Measurements from ENCODE around the gene EPS15. TPM values are rescaled to one million over a fixed set of nuclear protein-coding genes. Genes with fewer than 3 reads are reported as not detected.
"Not testable (repeated sequence)": the region's sequence is repeated elsewhere in the genome, so short reads cannot be mapped to it uniquely, and the experiment has no call there.

Gene EPS15
- total RNA-seq, 3 donors from 2014 or later: 39.7 to 51.8 (median 51.4) TPM

DNA sequence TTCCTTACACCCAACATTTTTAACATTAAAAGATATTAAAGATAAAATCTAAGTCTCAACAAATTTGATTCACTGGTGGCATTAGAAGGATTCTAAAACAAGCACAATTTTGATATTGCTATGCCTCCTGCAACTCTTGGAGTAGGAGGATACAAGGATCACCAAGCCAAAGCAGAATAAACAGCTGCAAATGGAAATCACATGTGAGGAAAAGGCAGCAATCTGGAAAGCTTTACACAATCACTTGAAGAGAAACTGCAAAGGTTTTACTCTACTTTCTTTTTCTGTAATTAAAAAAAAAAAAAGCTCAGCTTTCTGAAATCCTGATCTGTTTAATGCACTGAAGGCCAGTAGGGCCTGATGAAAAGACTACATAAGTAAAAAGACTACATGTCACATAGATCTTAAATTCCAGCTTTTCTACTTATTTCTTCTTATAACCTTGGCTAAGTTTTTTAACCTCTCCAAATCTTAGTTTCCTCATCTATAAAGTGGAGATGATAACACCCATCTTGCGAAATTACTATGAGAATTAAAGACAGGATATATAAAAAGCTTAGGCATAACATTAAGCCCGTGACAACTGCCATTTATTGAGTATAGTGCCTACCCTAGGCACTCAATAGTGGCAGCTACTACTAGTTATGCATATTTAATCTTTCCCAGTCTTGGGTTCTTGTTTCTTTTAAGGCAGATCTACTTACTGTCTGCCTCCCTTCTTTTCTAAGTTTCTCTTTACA lies 73.5 kb downstream of the EPS15 start:
- Mint-ChIP-seq H3K4me3 (no peak overlapping the region), H3K27me3 (ENCODE audit: low read depth) (no peaks in the 10 kb centered on the region), H3K9me3 (no peaks in the 10 kb centered on the region), H3K36me3 (ENCODE audit: insufficient read depth) (peaks cover 50% of the 10 kb centered on the region), H3K4me1 (ENCODE audit: low read depth) (peaks cover 41% of the 10 kb centered on the region)
- no peak for DNase-seq
- ATAC-seq: no peak

DNA sequence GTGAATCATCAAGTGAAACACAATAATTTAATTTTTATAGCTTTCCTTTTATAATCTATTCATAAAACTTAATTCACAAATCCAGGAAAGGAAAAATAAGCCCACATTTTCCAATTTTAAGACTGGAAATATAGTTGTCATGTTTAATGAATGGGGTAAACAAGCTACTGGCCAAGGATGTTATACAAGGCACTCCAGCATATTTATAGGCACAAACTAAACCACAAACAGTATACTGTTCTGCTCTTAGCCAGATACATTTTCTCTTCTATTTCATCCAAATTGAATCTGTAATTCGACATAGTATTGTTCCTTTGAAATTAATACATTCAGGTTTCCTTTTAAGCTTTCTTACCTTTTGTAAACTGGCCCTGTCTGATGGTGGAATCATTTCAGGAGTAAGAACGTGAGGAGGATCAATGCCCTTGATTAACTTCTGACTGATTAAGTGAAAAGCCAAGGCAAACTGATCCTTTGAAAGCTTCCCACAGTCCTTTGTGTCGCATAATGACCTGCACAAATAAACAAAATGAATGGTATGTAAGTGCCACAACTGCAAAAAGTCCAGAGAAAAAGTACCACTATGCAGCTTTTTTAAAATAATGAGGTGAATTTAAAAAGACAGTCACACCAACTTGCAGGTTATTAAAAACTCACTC lies 74.4 kb downstream of the EPS15 start:
- H3K4me1 Mint-ChIP-seq (ENCODE audit: low read depth): peaks cover 41% of the 10 kb centered on the region
- no peak for ATAC-seq

DNA sequence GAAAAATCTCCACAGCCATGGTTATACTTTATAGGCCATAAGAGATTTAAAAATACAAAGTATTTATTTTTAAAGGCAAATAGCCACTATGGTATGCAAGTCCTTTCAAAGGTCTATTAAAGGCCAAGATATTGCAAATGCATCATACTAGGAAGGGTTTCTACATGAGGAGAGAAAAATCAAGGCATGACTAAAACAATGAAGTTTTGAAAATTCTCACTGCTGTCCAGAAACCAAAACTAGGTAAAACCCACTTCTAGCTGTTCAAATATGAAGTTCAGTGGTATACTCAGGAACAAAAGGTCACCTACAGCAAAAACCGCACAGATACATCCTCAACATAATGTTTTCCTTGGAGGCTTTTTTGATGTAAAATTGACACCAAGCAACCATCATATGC lies 75.0 kb downstream of the EPS15 start:
- no peak overlapping the region for H3K4me3 Mint-ChIP-seq
- H3K9me3 Mint-ChIP-seq: no peaks in the 10 kb centered on the region
- peak in 1 of 2 donors; percentile 25 for ATAC-seq
- H3K27me3 Mint-ChIP-seq (ENCODE audit: low read depth): no peaks in the 10 kb centered on the region
- no peak for DNase-seq
- peaks cover 42% of the 10 kb centered on the region for H3K4me1 Mint-ChIP-seq (ENCODE audit: low read depth)
- peaks cover 40% of the 10 kb centered on the region for H3K36me3 Mint-ChIP-seq (ENCODE audit: insufficient read depth)

More for the DNA sequence above, 74.4 kb downstream of the EPS15 start:
- Mint-ChIP-seq H3K4me3 (no peak overlapping the region), H3K9me3 (no peaks in the 10 kb centered on the region), H3K36me3 (ENCODE audit: insufficient read depth) (peaks cover 44% of the 10 kb centered on the region), H3K27me3 (ENCODE audit: low read depth) (no peaks in the 10 kb centered on the region)
- no peak for DNase-seq

DNA sequence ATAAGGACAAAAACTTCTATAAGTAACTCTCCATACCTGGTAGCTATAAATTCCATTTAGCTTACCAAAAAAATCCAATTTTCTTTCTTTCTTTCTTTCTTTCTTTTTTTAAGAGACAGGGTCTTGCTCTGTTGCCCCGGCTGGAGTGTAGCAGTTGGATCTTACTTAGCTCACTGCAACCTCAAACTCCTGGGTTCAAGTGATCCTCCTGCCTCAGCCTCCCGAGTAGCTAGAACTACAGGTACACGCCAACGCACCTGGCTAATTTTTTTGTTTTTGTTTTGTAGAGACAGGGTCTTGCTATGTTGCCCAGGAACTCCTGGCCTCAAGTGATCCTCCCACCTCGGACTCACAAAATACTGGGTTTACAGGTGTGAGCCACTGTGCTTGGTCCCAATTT lies 75.5 kb downstream of the EPS15 start:
- Mint-ChIP-seq H3K9me3 (no peaks in the 10 kb centered on the region), H3K4me3 (no peak overlapping the region), H3K4me1 (ENCODE audit: low read depth) (peaks cover 38% of the 10 kb centered on the region), H3K27me3 (ENCODE audit: low read depth) (no peaks in the 10 kb centered on the region), H3K36me3 (ENCODE audit: insufficient read depth) (peaks cover 41% of the 10 kb centered on the region)
- DNase-seq (no peak), ATAC-seq (no peak)

DNA sequence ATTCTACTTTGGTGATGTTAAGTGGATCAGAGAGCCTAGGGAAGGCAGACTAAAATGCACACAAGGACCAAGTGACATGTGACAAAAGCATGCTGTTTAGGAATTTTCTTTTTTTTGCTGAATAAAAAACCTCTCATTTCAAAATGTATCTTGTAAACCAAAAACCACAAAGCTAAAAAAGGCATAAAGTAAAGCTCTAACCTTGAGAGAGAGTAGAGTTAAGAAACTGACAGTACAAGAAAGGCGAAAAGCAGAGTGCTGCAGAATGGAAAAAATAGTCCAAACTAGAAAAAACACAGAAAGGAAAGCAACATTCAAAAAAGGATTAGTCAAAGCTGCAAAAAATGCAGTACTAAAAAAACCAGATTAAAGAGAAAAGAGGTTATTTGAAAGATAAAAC lies 76.5 kb downstream of the EPS15 start:
- ATAC-seq: no peak
- Mint-ChIP-seq H3K27me3 (ENCODE audit: low read depth) (no peaks in the 10 kb centered on the region), H3K9me3 (no peaks in the 10 kb centered on the region), H3K4me3 (no peak overlapping the region), H3K4me1 (ENCODE audit: low read depth) (peaks cover 35% of the 10 kb centered on the region), H3K36me3 (ENCODE audit: insufficient read depth) (peaks cover 40% of the 10 kb centered on the region)
- DNase-seq: no peak

DNA sequence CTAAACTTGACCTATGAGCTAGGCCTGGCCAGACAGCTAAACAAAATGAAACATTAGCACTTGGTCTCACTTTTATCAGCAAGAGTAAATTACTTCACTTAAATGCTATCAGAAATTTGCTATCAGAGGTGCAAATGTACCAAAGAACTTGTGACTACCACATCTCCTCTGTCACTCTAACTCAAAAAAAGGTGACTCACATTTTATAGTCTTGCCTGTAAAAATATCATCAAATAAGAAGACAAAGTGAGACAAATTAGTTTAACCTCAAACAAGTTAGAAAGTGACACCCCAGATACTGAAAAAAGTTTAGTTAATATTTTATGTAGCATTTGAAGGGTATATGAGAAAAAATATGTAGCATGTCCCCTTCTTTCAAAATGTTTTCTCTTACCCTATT lies 76.9 kb downstream of the EPS15 start:
- Mint-ChIP-seq H3K4me3 (no peak overlapping the region), H3K9me3 (no peaks in the 10 kb centered on the region), H3K36me3 (ENCODE audit: insufficient read depth) (peaks cover 36% of the 10 kb centered on the region), H3K4me1 (ENCODE audit: low read depth) (peaks cover 32% of the 10 kb centered on the region), H3K27me3 (ENCODE audit: low read depth) (no peaks in the 10 kb centered on the region)
- DNase-seq: no peak
- peak in 1 of 2 donors; percentile 18 for ATAC-seq

DNA sequence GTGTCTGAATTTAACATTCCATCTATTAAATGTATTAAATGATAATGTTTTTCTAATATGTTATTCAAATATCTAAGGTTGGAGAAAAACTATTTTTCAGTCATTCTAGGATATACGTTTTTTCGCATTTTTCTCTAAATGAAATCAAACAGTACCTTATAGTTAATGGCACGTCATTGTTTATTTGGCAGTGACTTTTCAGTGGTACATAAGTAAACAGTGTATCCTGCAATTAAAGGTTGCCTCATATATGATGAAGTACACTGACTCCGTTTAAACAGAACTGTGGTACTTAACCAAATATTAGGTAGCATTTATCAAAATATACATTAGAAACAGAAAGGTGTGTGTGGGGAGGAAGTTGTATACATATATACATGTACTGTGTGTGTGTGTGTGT lies 79.2 kb downstream of the EPS15 start:
- Mint-ChIP-seq H3K9me3 (no peaks in the 10 kb centered on the region), H3K4me1 (ENCODE audit: low read depth) (peaks cover 32% of the 10 kb centered on the region), H3K27me3 (ENCODE audit: low read depth) (no peaks in the 10 kb centered on the region), H3K4me3 (no peak overlapping the region), H3K36me3 (ENCODE audit: insufficient read depth) (peaks cover 38% of the 10 kb centered on the region)
- no peak for DNase-seq
- ATAC-seq: no peak

DNA sequence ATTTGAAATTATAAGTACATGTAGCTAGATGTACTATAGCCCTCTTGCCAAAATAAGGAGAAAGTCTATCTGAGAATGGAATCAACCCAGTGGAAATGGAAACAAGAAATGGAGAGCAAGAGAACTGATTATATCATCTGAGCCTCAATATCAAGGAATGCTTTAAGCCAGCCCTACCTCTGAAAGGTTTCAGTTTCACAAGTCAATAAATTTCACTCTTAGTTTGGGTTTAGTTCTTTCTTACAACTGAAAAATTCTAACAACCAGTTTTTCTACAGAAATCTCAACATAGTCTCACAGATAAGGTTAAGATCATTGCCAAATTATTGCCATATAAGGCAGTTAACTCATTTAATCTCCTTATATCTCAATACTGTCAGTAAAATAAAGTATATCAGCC lies 80.0 kb downstream of the EPS15 start:
- Mint-ChIP-seq H3K36me3 (ENCODE audit: insufficient read depth) (peaks cover 36% of the 10 kb centered on the region), H3K27me3 (ENCODE audit: low read depth) (no peaks in the 10 kb centered on the region), H3K4me3 (no peak overlapping the region), H3K9me3 (no peaks in the 10 kb centered on the region), H3K4me1 (ENCODE audit: low read depth) (peaks cover 33% of the 10 kb centered on the region)
- no peak for DNase-seq
- no peak for ATAC-seq

DNA sequence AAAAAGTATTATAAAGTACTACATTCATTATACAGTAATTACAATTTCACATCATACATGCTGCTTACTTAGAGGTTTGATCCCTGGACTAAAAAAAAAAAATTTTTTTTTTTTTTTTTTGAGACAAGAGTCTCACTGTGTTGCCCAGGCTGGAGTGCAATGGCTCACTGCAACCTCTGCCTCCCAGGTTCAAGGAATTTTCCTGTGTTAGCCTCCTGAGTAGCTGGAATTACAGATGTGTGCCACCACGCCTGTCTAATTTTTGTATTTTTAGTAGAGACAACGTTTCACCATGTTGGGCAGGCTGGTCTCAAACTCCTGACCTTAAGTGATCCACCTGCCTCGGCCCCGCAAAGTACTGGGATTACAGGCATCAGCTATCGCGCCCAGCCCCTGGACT lies 81.7 kb downstream of the EPS15 start:
- Mint-ChIP-seq H3K4me1 (ENCODE audit: low read depth) (peaks cover 33% of the 10 kb centered on the region), H3K36me3 (ENCODE audit: insufficient read depth) (peaks cover 32% of the 10 kb centered on the region)
- not testable (repeated sequence) for DNase-seq; ATAC-seq; H3K27me3 Mint-ChIP-seq (ENCODE audit: low read depth); H3K9me3 Mint-ChIP-seq; H3K4me3 Mint-ChIP-seq

DNA sequence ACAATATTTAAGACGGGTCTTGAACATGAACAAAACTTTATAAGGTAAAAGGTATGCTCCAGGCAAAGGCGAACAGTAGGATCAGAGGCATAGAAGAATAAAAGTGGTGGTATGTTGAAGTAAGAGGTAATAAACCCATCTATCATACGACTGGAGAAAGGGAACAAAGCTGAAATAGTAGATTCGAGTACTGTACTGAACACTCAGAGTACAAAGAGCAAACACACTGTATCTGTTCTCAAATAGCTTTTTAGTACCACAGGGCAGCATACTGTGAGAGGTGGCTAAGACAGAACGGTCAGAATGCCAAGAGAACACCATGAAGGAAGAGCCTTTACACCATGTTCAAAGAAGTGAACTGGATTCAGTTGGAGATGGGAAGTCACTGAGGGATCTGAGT lies 83.2 kb downstream of the EPS15 start:
- no peak for ATAC-seq
- Mint-ChIP-seq H3K9me3 (no peaks in the 10 kb centered on the region), H3K36me3 (ENCODE audit: insufficient read depth) (peaks cover 28% of the 10 kb centered on the region), H3K27me3 (ENCODE audit: low read depth) (no peaks in the 10 kb centered on the region), H3K4me1 (ENCODE audit: low read depth) (peaks cover 31% of the 10 kb centered on the region), H3K4me3 (no peak overlapping the region)
- DNase-seq: no peak

DNA sequence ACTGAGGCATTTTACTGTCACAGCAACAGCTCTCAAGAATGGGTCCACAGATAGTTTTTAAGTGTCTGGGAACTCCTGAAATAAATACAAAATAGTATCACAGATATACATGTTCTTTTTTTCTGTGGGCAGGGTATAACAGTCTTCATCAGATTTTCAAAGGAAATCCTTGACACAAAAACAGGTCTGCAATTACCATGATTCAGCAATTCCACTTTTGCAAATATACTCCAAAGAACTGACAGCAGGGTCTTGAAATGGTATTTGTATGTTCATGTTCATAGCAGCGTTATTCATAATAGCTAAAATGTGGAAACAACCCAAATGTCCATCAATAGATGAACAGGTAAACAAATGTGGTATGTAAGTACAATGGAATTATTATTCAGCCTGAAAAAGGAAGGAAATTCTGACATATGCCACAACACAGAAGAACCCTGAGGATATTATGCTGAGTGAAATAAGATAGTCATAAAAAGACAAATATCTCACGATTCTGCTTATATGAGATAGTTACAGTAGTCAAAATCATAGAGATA lies 85.0 kb downstream of the EPS15 start:
- H3K4me1 Mint-ChIP-seq (ENCODE audit: low read depth): peaks cover 34% of the 10 kb centered on the region
- H3K36me3 Mint-ChIP-seq (ENCODE audit: insufficient read depth): peaks cover 26% of the 10 kb centered on the region
- H3K9me3 Mint-ChIP-seq: no peaks in the 10 kb centered on the region
- DNase-seq (no peak), ATAC-seq (no peak)
- H3K27me3 Mint-ChIP-seq (ENCODE audit: low read depth): no peaks in the 10 kb centered on the region
- no peak overlapping the region for H3K4me3 Mint-ChIP-seq

DNA sequence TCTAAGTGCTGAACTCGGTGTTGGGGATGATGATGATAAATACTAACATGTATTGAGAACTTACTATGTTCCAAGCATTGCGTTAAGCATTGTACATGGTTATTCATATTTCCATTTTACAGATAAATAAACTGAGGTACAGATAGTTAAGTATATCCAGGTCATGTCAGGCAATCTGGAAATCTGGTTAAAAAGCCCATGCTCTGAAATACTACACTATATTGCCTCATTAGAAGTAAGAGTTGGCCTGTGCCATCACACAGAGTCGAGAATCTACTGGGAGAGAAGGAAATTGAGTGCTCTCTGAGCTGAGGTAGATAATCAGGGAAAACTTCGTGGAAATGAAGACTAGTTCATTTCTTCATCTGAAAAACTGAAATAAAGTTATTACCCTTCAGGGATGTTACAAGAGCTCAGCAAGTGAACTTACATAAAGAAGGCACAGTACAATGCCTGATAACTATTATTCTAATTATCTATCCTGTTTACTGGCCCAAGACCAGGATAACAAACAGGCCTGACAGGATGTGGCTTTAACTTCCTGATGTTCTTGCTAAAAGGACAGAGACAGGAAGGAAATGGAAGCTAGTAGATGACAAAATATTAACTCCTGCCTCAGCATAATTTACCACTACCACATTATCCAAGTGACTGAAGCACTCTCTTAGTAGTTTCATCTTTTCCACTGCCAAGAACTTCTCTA lies 85.6 kb downstream of the EPS15 start:
- peaks cover 24% of the 10 kb centered on the region for H3K36me3 Mint-ChIP-seq (ENCODE audit: insufficient read depth)
- H3K27me3 Mint-ChIP-seq (ENCODE audit: low read depth): no peaks in the 10 kb centered on the region
- peaks cover 34% of the 10 kb centered on the region for H3K4me1 Mint-ChIP-seq (ENCODE audit: low read depth)
- ATAC-seq (no peak), DNase-seq (no peak)
- H3K9me3 Mint-ChIP-seq: no peaks in the 10 kb centered on the region
- H3K4me3 Mint-ChIP-seq: no peak overlapping the region

DNA sequence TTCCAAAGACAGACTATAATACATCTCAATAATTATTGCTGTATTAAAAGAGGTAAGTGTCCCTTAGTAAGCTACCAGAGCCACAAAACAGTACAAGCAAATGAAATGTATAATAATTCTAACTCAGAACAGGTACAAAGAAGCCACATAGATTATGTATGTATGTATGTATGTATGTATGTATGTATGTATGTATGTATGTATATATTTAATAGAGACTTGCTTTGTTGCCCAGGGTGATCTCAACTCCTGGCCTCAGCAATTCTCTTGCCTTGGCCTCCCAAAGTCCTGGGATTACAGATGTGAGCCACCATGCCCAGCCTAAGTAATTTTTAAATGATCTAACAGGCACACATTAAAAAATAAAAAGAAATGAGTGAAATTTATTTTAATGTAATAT lies 86.9 kb downstream of the EPS15 start:
- H3K27me3 Mint-ChIP-seq (ENCODE audit: low read depth): no peaks in the 10 kb centered on the region
- ATAC-seq: no peak

DNA sequence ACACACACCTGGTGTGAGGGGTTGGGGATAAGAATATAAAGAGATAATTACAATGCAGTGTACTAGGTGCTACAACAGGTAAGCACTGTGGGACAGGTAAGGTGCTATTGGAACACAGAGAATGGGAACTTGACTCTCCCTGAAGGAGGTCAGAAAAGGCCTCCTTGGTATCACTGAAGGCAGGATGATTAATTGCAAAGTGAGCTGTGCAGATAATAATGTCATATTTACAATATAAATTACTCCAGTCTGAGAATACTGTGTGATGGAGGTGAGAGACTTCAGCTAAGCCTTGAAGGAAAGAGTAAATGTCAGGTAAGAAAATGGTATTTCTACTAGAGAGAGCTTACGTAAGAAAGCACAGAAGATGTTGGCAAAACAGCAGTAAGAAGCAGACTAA lies 91.6 kb downstream of the EPS15 start:
- DNase-seq: no peak
- Mint-ChIP-seq H3K4me1 (ENCODE audit: low read depth) (peaks cover 8% of the 10 kb centered on the region), H3K9me3 (peaks cover 7% of the 10 kb centered on the region), H3K4me3 (no peak overlapping the region), H3K36me3 (ENCODE audit: insufficient read depth) (peaks cover 34% of the 10 kb centered on the region), H3K27me3 (ENCODE audit: low read depth) (no peaks in the 10 kb centered on the region)
- ATAC-seq: no peak

More for the DNA sequence above, 86.9 kb downstream of the EPS15 start:
- no peak overlapping the region for H3K4me3 Mint-ChIP-seq
- H3K4me1 Mint-ChIP-seq (ENCODE audit: low read depth): peaks cover 34% of the 10 kb centered on the region
- peaks cover 7% of the 10 kb centered on the region for H3K9me3 Mint-ChIP-seq
- H3K36me3 Mint-ChIP-seq (ENCODE audit: insufficient read depth): peaks cover 35% of the 10 kb centered on the region
- no peak for DNase-seq

Measured in activated T-cell treated with anti-CD3 and anti-CD28 coated beads, Interleukin-2, amount 50 U/mL, for 4 hours (primary cell).